ENCODE data around the gene FSCN2. TPM values are rescaled to one million over a fixed set of nuclear protein-coding genes. Genes with fewer than 3 reads are reported as not detected.
A peak's percentile ranks its signal among the peaks of the same experiment; 100 is the strongest.

FSCN2 gene
- total RNA-seq, 2 donors from 2014 or later: 0.21 to 0.64 TPM

GRCh38 chr17:81533339-81534141 is 5.4 kb downstream of the FSCN2 start:
- H3K4me3 Mint-ChIP-seq: peak overlapping the region; percentile 43
- H3K36me3 Mint-ChIP-seq: no peaks in the 10 kb centered on the region
- DNase-seq (ENCODE audit: low spot score) (no peak), ATAC-seq (peak; percentile 68 to 70)
- H3K9me3 Mint-ChIP-seq: no peaks in the 10 kb centered on the region
- peaks cover 0 to 3% of the 10 kb centered on the region in 2 donors for H3K27me3 Mint-ChIP-seq
- H3K27ac Mint-ChIP-seq: peak overlapping the region in 1 of 2 donors; percentile 33
- peaks cover 5 to 6% of the 10 kb centered on the region in 2 donors for H3K4me1 Mint-ChIP-seq (ENCODE audit: low read depth in 2 of 2)

- peaks cover 0 to 3% of the 10 kb centered on the region in 2 donors for H3K27me3 Mint-ChIP-seq
- H3K4me1 Mint-ChIP-seq (ENCODE audit: low read depth in 2 of 2): peaks cover 5 to 6% of the 10 kb centered on the region in 2 donors
- no peaks in the 10 kb centered on the region for H3K36me3 Mint-ChIP-seq
- H3K27ac Mint-ChIP-seq: no peak overlapping the region
- no peaks in the 10 kb centered on the region for H3K9me3 Mint-ChIP-seq
- no peak for DNase-seq (ENCODE audit: low spot score)
- no peak overlapping the region for H3K4me3 Mint-ChIP-seq
- peak in 1 of 2 donors; percentile 3 for ATAC-seq
Measured at GRCh38 chr17:81534157-81535006, 6.2 kb downstream of the FSCN2 start.

GRCh38 chr17:81535007-81535328 is 6.8 kb downstream of the FSCN2 start:
- no peak for DNase-seq (ENCODE audit: low spot score)
- Mint-ChIP-seq H3K4me1 (ENCODE audit: low read depth in 2 of 2) (peaks cover 5 to 6% of the 10 kb centered on the region in 2 donors), H3K9me3 (no peaks in the 10 kb centered on the region), H3K4me3 (no peak overlapping the region), H3K27ac (no peak overlapping the region), H3K27me3 (peaks cover 0 to 3% of the 10 kb centered on the region in 2 donors), H3K36me3 (no peaks in the 10 kb centered on the region)
- no peak for ATAC-seq

- no peak for DNase-seq (ENCODE audit: low spot score)
- H3K4me1 Mint-ChIP-seq (ENCODE audit: low read depth in 2 of 2): peaks cover 5 to 6% of the 10 kb centered on the region in 2 donors
Measured at GRCh38 chr17:81535480-81536298, 7.5 kb downstream of the FSCN2 start.

GRCh38 chr17:81536299-81537290 is 8.4 kb downstream of the FSCN2 start:
- Mint-ChIP-seq H3K9me3 (no peaks in the 10 kb centered on the region), H3K4me1 (ENCODE audit: low read depth in 2 of 2) (peaks cover 5 to 6% of the 10 kb centered on the region in 2 donors), H3K4me3 (no peak overlapping the region), H3K36me3 (no peaks in the 10 kb centered on the region), H3K27ac (no peak overlapping the region), H3K27me3 (peaks cover 0 to 3% of the 10 kb centered on the region in 2 donors)
- no peak for DNase-seq (ENCODE audit: low spot score)
- ATAC-seq: no peak

More at GRCh38 chr17:81535480-81536298, 7.5 kb downstream of the FSCN2 start:
- Mint-ChIP-seq H3K27me3 (peaks cover 0 to 3% of the 10 kb centered on the region in 2 donors), H3K9me3 (no peaks in the 10 kb centered on the region), H3K36me3 (no peaks in the 10 kb centered on the region), H3K4me3 (no peak overlapping the region), H3K27ac (no peak overlapping the region)
- ATAC-seq: no peak

DNA sequence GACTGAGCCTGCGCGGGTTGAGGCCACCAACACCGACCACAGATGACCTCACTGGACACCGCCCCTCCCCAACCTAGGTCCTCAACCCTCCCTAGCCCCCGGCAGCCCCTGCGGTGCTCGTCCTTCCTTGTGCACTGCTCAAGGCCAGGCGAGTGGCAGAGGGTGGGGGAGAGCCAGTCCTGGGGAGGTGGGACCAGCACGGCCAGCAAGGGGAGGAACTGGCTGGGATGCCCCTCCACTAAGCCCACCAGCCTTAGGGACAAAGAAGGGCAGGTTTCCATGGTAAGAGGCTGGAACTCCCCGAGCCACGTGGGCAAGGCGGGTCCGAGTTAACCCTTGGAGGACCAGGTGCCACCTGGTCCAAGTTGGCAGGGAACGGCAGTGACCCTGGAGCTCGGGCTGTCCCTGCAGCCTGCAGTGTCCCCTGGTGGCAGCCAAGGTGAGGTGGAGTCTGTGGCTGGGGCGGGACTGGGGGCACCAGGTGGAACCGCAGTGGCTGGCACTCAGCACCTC is 9.2 kb downstream of the FSCN2 start:
- no peak for DNase-seq (ENCODE audit: low spot score)
- H3K4me1 Mint-ChIP-seq (ENCODE audit: low read depth in 2 of 2): peaks cover 5 to 6% of the 10 kb centered on the region in 2 donors

DNA sequence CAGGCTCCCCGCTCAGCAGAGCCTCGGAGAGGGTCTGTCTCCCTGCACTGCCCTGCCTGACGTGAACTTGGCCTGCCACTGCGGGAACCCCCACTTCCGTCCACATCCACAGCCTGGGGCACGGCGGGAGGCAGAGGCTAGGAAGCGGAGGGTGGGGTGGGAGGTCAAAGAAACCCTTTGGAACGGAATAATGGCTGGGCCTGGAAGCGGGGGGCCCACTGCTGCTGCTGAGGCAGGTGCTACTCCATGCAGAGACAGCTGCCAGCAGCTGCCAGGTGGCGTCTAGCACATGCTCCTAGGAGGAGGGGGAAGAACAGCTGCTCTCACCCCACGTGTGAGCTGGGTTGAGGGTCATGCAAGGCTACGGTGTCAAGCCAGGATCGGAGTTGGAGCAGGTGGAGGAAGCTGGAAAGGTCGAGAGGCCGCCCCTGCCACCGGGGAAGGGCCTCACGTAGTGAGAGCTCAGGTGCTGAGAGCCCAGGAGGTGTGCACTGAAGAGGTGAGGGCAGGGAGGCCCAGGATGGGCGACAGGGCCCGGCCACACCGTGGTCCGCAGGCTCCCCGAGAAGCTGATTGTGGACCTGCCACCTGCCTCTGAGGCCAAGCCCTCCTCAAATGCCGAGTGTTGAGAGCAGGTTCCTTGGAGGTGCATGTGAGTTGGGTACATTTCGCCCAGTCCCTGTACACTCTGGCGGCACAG is 9.8 kb downstream of the FSCN2 start:
- Mint-ChIP-seq H3K27ac (no peak overlapping the region), H3K4me1 (ENCODE audit: low read depth in 2 of 2) (peaks cover 5 to 6% of the 10 kb centered on the region in 2 donors), H3K9me3 (no peaks in the 10 kb centered on the region), H3K4me3 (no peak overlapping the region), H3K27me3 (peaks cover 0 to 3% of the 10 kb centered on the region in 2 donors), H3K36me3 (no peaks in the 10 kb centered on the region)
- no peak for ATAC-seq
- no peak for DNase-seq (ENCODE audit: low spot score)

More for the DNA sequence above, 9.2 kb downstream of the FSCN2 start:
- no peak overlapping the region for H3K27ac Mint-ChIP-seq
- ATAC-seq: peak in 1 of 2 donors; percentile 17
- no peaks in the 10 kb centered on the region for H3K9me3 Mint-ChIP-seq
- H3K4me3 Mint-ChIP-seq: no peak overlapping the region
- no peaks in the 10 kb centered on the region for H3K36me3 Mint-ChIP-seq
- peaks cover 0 to 3% of the 10 kb centered on the region in 2 donors for H3K27me3 Mint-ChIP-seq

- no peaks in the 10 kb centered on the region for H3K4me1 Mint-ChIP-seq (ENCODE audit: low read depth in 2 of 2)
- H3K27me3 Mint-ChIP-seq: peaks cover 0 to 3% of the 10 kb centered on the region in 2 donors
- no peak for DNase-seq (ENCODE audit: low spot score)
- no peaks in the 10 kb centered on the region for H3K9me3 Mint-ChIP-seq
- no peak overlapping the region for H3K4me3 Mint-ChIP-seq
- ATAC-seq: no peak
- no peaks in the 10 kb centered on the region for H3K36me3 Mint-ChIP-seq
- no peak overlapping the region for H3K27ac Mint-ChIP-seq
Measured at GRCh38 chr17:81538651-81539570, 10.7 kb downstream of the FSCN2 start.

DNA sequence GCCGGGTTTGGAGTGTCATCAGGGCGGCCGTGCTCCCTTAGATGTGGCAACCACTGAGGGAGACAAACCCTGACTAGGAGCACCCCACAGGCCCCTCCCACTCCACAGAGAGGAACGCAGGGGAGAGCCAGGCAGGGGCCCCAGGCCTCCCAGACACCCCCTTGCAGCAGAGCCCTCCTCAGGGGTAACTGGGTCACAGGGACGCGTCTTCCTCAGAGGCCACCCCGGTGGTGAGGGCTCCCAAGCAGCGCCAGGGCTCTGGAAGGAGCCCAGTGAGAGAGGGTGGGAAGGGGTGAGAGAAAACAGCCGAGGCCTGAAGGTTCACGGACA is 11.4 kb downstream of the FSCN2 start:
- ATAC-seq (no peak), DNase-seq (ENCODE audit: low spot score) (no peak)
- Mint-ChIP-seq H3K9me3 (no peaks in the 10 kb centered on the region), H3K36me3 (no peaks in the 10 kb centered on the region), H3K4me1 (ENCODE audit: low read depth in 2 of 2) (no peaks in the 10 kb centered on the region), H3K4me3 (no peak overlapping the region), H3K27ac (no peak overlapping the region), H3K27me3 (peaks cover 0 to 3% of the 10 kb centered on the region in 2 donors)

- H3K27ac Mint-ChIP-seq: no peak overlapping the region
- no peak overlapping the region for H3K4me3 Mint-ChIP-seq
- DNase-seq (ENCODE audit: low spot score): no peak
- H3K36me3 Mint-ChIP-seq: no peaks in the 10 kb centered on the region
- H3K9me3 Mint-ChIP-seq: no peaks in the 10 kb centered on the region
- H3K4me1 Mint-ChIP-seq (ENCODE audit: low read depth in 2 of 2): no peaks in the 10 kb centered on the region
- H3K27me3 Mint-ChIP-seq: peaks cover 0 to 3% of the 10 kb centered on the region in 2 donors
- no peak for ATAC-seq
Measured at GRCh38 chr17:81539961-81540675, 11.9 kb downstream of the FSCN2 start.

- DNase-seq (ENCODE audit: low spot score) (no peak), ATAC-seq (no peak)
- no peak overlapping the region for H3K27ac Mint-ChIP-seq
- no peaks in the 10 kb centered on the region for H3K9me3 Mint-ChIP-seq
- H3K27me3 Mint-ChIP-seq: peaks cover 0 to 3% of the 10 kb centered on the region in 2 donors
- H3K4me1 Mint-ChIP-seq (ENCODE audit: low read depth in 2 of 2): no peaks in the 10 kb centered on the region
- H3K36me3 Mint-ChIP-seq: no peaks in the 10 kb centered on the region
- H3K4me3 Mint-ChIP-seq: no peak overlapping the region
Measured at GRCh38 chr17:81540676-81541027, 12.5 kb downstream of the FSCN2 start.

All from natural killer cell treated with Interleukin-12 subunit alpha and Interleukin-12 subunit beta and Interleukin-15 and Interleukin-18, amount 100 ng/mL, for 72 hours (primary cell).